Mesothelial cell of epicardium (in vitro differentiated cells): ENCODE measurements around the gene ACP3. TPM values are rescaled to one million over a fixed set of nuclear protein-coding genes. Genes with fewer than 3 reads are reported as not detected.
A peak's percentile ranks its signal among the peaks of the same experiment; 100 is the strongest.

Source experiments
- DNase-seq, 2 experiments: peaks; one replicate each; pipeline ENCODE4 v3.0.0; 2021; ENCODE audit warnings: low spot score in 2 of 2; ENCODE audit not compliant: unreplicated experiment in 2 of 2
- H3K27ac Mint-ChIP-seq: 2 replicates; pipeline ENCODE4 v1.8.0; 2021; ENCODE audit warnings: mixed read lengths
- H3K27me3 Mint-ChIP-seq: 2 replicates; pipeline ENCODE4 v1.8.0; 2021; ENCODE audit warnings: low read depth, mixed read lengths
- H3K36me3 Mint-ChIP-seq: 2 replicates; pipeline ENCODE4 v1.8.0; 2021; ENCODE audit warnings: mixed read lengths
- H3K4me1 Mint-ChIP-seq: 2 replicates; pipeline ENCODE4 v1.8.0; 2021; ENCODE audit warnings: mixed read lengths
- H3K4me3 Mint-ChIP-seq: 2 replicates; pipeline ENCODE4 v1.8.0; 2021; ENCODE audit warnings: mild to moderate bottlenecking, moderate library complexity, mixed read lengths
- H3K9me3 Mint-ChIP-seq: 2 replicates; pipeline ENCODE4 v1.8.0; 2021; ENCODE audit warnings: mixed read lengths
- total RNA-seq: library from RNA; stranded (reverse); gene quantifications from 3 replicates; pipeline ENCODE4 v1.2.1, GENCODE V29; 2021
- TF ChIP-seq, protein P1 (sequence below): fragments of 200-600 bp; sonication (generic); IDR thresholded peaks from one replicate; pipeline ENCODE4 v1.5.0; 2021; ENCODE audit warnings: antibody characterized with exemption; ENCODE audit not compliant: unreplicated experiment

Gene ACP3
- total RNA-seq, 1 donor from 2014 or later = 25.5 TPM

DNA sequence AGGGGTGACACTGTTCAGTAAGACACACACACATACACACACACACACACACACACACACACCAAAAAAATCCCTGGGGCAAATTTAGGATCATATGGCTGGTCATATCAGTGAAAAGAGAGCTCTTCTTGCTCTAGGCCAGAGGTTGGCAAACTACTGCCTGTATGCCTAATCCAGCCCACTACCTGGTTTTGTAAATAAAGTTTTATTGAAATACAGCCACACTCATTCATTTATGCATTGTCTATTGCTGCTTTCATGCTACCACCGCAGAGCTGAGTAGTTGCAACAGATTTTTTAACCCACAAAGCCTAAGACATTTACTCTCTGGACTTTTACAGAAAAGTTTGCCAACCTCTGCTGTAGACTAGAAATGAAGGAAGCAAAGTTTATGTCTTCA lies 30.6 kb downstream of the ACP3 start:
- Mint-ChIP-seq H3K4me1 (peaks cover 4% of the 10 kb centered on the region), H3K27me3 (no peaks in the 10 kb centered on the region), H3K36me3 (peaks cover 4% of the 10 kb centered on the region), H3K4me3 (no peak overlapping the region), H3K27ac (no peak overlapping the region), H3K9me3 (no peaks in the 10 kb centered on the region)
- no peak for DNase-seq
- TF ChIP-seq, protein P1, sequence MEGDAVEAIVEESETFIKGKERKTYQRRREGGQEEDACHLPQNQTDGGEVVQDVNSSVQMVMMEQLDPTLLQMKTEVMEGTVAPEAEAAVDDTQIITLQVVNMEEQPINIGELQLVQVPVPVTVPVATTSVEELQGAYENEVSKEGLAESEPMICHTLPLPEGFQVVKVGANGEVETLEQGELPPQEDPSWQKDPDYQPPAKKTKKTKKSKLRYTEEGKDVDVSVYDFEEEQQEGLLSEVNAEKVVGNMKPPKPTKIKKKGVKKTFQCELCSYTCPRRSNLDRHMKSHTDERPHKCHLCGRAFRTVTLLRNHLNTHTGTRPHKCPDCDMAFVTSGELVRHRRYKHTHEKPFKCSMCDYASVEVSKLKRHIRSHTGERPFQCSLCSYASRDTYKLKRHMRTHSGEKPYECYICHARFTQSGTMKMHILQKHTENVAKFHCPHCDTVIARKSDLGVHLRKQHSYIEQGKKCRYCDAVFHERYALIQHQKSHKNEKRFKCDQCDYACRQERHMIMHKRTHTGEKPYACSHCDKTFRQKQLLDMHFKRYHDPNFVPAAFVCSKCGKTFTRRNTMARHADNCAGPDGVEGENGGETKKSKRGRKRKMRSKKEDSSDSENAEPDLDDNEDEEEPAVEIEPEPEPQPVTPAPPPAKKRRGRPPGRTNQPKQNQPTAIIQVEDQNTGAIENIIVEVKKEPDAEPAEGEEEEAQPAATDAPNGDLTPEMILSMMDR = no peak

DNA sequence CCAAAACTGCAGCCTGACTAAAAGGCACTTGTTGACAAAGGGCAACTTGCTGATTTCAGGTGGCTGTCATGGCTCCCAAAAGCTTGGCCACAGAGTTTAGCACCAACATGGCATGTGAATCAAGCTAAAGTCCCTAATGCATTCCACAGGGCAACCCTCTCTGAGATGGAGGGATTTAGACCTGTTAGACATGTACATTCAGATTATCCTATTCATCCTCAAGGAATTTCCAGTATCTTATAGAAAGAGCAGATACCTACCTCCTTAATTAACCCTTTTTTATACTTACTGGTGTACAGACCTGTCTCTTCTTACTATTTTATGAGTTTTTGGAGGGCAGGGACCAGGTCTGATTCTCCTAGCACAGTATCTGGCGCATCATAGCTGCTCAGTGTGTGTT lies 31.3 kb downstream of the ACP3 start:
- H3K27me3 Mint-ChIP-seq = no peaks in the 10 kb centered on the region

DNA sequence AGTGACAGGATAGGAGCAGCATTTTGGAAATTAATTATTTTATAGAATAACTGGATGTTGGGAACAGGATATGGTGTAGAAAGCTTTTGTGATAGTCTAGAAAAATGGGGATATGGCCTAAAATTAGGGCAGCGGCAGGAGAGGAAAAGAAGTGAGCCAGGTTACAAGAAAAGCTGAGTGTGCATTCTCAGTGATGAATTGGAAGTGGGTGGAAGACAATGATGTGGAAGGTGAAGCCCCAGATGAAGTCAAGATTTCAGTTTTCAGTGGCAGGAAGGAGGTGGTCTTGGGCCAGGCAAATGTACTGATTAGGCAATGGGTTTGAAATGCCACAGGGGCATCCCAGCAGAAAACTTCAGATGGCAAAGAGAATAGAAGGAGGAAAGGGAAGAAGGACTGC lies 33.6 kb downstream of the ACP3 start:
- TF ChIP-seq, protein P1 = no peak
- H3K27ac Mint-ChIP-seq = no peak overlapping the region
- DNase-seq = no peak
- no peaks in the 10 kb centered on the region for H3K4me1 Mint-ChIP-seq
- no peaks in the 10 kb centered on the region for H3K9me3 Mint-ChIP-seq
- H3K27me3 Mint-ChIP-seq = no peaks in the 10 kb centered on the region
- peaks cover 2% of the 10 kb centered on the region for H3K36me3 Mint-ChIP-seq
- H3K4me3 Mint-ChIP-seq = no peak overlapping the region

More for the DNA sequence above, 31.3 kb downstream of the ACP3 start:
- peaks cover 4% of the 10 kb centered on the region for H3K36me3 Mint-ChIP-seq
- no peak overlapping the region for H3K27ac Mint-ChIP-seq
- no peaks in the 10 kb centered on the region for H3K9me3 Mint-ChIP-seq
- TF ChIP-seq, protein P1 = no peak
- no peak for DNase-seq
- H3K4me3 Mint-ChIP-seq = no peak overlapping the region
- no peaks in the 10 kb centered on the region for H3K4me1 Mint-ChIP-seq

DNA sequence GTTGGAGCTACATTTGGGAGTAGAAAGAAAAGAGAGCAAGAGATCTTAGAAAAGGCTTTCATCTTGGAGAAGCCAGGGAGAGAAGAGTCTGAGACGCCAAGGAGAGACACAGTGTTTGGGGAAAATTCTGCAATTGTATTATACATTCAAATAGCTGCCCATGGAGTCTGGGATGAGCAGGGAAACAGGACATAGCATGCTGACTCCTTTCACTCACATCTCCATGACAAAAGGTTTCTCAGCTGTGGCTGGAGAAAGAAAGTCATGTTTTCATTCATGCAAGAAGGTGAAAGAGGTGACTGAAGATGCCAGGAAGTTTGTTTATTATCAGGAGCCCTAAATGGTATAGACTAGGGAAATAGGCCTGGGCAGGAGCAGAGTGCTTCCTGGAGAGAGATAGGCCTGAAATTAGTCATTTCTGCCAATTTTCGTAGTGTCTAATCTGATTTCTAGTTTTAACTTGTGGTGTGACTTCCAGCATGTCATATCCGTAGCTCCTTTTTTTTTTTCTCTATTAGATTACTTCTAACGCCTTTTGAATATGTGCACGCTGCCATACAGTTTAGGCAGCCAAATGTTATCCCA lies 34.1 kb downstream of the ACP3 start:
- Mint-ChIP-seq H3K4me1 (no peaks in the 10 kb centered on the region), H3K27ac (no peak overlapping the region), H3K9me3 (no peaks in the 10 kb centered on the region), H3K36me3 (peaks cover under 1% of the 10 kb centered on the region), H3K27me3 (no peaks in the 10 kb centered on the region), H3K4me3 (no peak overlapping the region)
- no peak for DNase-seq
- TF ChIP-seq, protein P1 = no peak

DNA sequence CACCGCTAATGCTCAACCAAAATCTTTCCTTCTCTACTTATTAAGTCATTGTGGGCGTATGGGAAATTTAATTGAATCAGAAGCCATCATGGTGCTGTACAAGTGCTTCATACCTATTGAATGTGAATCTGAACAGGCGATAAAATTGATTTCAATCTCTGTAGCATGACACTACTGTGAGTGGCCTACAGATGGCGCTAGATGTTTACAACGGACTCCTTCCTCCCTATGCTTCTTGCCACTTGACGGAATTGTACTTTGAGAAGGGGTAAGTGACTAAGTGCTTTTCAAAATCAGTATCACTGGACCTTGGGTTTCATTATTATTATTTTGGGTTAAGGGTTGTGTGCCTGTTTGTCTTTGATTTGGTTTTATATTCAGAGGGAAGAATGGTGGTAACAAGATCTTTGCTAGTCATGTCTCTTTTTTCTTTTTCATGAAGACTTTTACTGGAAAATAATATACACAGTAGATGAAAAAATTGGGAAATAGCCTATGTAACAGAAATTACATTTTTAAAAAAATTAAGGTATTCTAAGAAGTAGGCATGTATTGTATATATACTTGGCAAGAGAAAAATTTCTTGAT lies 35.4 kb downstream of the ACP3 start:
- H3K27ac Mint-ChIP-seq = no peak overlapping the region
- no peaks in the 10 kb centered on the region for H3K27me3 Mint-ChIP-seq
- DNase-seq = peak; percentile 24 to 70
- TF ChIP-seq, protein P1 = peak; percentile 74
- H3K9me3 Mint-ChIP-seq = no peaks in the 10 kb centered on the region
- no peaks in the 10 kb centered on the region for H3K36me3 Mint-ChIP-seq
- no peaks in the 10 kb centered on the region for H3K4me1 Mint-ChIP-seq
- no peak overlapping the region for H3K4me3 Mint-ChIP-seq
